Left hindlimb (tissue), 1 donor: Measurements from ENCODE around the gene NFATC1.

Source experiments
- DNase-seq: peaks from one replicate; pipeline ENCODE4 v3.0.0-alpha.2; 2018

The NFATC1 gene

DNA sequence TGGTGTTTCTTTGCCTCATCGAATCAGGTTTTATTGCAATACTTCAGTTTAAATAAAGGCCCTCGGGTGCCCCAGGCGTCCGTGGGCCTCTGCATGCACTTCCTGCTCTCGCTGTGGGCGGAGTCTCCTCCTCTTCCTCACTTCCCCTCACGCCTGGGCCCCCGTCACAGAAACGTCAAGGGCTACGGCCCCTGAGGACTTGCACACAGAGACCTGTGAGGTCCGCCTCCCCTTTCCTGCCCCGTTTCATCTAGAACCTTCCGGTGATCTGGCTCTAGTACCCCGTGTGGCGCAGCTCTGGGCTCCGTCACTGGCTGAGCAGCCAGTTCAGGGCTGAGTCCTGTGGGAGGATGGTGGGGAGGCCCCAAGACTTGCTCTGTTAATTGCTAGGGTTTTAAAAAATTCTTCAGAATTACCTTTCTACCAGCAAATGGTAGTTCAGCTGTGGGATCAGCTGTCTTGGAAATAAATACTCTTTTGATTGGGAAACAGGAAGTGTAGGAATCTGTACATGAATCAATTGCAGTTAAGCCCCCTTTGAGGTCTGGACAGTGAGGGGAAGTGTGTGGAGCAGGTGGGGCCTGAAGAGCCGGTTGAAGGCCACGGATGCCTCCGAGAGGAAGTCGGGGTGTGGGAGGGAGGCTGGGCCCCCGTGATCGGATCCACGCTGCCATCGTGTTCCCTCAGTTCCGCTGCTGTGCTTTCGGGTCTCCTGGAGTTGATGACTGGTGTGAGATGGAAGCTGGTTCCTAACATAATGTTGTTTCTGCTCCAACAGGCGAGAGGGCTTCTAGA, 10.2 kb downstream of the NFATC1 start:
- peak; percentile 61 for DNase-seq

DNA sequence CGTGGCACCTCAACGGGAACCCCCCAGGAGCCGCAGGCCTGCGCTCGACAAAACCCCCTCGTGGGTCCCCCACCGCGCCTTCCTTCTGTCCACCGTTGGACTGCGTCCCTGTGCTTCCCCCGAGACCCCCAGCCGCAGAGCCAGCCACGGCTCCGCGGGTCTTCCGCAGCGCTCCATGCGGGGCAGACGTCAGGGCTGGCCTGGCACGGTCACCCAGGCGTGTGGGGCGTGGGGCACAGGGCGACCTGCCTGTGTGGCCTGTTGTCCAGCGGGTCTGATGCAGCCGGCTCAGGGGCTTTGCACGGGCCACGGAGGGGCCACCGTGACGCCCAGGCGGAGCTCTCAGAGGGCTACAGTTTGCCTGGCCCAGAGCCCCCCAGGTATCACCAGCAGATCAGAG, 11.0 kb downstream of the NFATC1 start:
- no peak for DNase-seq

DNA sequence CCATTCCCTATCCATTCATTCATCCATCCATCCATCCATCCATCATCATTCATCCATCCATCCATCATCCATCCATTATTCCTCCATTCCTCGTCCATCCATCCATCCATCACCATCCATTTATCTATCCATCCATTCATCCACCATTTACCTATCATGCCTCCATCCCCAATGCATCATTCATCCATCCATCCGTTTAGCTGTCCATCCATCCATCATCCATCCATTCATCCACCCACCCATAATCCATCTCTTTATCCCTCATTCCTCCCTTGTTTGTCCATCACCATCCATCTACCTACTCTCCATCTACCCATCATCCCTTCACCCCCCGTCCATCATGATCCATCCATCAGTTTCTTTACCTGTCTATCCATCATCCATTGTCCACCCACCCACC, 13.6 kb downstream of the NFATC1 start:
- no peak for DNase-seq

DNA sequence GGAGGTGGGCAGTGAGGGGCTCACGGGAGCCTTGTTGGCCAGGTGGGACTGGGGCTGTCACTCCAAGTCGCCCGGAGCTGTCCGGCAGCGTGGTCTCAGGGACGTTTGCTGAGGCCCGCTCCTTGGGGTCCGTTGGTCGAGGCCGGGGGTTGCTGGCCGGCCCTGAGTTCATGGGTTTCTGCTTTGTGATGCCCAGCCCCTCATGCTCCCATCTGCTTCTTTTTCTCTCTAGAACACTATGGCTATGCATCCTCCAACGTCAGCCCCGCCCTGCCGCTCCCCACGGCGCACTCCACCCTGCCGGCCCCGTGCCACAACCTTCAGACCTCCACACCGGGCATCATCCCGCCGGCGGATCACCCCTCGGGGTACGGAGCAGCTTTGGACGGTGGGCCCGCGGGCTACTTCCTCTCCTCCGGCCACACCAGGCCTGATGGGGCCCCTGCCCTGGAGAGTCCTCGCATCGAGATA, 14.5 kb downstream of the NFATC1 start:
- no peak for DNase-seq

DNA sequence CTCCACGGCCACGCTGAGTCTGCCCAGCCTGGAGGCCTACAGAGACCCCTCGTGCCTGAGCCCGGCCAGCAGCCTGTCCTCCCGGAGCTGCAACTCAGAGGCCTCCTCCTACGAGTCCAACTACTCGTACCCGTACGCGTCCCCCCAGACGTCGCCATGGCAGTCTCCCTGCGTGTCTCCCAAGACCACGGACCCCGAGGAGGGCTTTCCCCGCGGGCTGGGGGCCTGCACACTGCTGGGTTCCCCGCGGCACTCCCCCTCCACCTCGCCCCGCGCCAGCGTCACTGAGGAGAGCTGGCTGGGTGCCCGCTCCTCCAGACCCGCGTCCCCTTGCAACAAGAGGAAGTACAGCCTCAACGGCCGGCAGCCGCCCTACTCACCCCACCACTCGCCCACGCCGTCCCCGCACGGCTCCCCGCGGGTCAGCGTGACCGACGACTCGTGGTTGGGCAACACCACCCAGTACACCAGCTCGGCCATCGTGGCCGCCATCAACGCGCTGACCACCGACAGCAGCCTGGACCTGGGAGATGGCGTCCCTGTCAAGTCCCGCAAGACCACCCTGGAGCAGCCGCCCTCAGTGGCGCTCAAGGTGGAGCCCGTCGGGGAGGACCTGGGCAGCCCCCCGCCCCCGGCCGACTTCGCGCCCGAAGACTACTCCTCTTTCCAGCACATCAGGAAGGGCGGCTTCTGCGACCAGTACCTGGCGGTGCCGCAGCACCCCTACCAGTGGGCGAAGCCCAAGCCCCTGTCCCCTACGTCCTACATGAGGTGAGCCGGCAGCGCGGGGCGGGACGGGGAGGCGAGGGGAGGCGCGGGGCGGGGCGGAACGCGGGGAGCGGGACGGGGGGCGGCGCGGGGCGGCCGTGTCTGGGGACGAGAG, 15.2 kb downstream of the NFATC1 start:
- DNase-seq, result peak; percentile 27

DNA sequence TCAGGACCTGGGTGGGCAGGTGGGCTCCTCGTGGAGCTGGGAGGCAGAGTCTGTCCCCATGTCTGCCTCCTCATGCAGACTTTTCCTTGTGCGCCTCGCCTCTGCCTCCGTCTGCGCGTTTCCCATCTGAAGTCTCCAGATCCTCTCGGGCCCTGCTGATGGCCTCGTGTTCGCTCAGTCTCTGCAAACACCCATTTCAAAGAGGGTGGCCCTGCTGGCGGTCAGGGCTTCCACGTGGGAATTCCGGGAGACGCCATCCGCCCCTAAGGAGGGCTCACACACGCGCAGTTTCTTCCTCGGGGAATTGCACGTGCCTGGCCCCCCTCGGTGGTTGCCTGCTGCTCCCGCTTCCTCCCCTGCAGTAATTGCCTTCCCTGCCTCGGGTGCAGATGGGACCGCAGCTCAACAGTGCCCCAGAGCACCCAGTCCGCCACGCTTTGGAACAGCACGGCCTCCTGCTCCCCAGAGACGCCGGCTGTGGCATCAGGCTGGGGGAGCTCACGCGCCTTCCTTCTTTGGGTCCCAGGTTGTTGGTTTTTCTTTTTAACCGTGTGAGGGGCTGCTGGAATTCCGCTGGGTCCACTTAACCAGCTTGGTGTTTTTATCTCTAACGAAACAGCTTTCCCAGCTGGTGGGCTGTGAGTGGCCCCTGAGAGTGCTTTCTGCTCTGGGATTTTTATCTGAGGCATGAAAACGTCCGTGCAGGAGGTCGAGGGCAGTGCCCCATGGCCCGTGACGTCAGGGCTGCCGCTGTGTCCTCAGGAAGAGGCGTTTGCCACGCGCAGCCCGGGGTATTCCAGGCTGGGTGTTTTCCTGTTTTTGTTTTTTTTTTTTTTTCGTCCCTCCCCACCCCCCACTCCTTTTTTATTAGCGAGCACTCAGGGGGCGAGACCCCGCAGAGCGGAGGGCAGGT, 16.1 kb downstream of the NFATC1 start:
- DNase-seq, result peak; percentile 23

DNA sequence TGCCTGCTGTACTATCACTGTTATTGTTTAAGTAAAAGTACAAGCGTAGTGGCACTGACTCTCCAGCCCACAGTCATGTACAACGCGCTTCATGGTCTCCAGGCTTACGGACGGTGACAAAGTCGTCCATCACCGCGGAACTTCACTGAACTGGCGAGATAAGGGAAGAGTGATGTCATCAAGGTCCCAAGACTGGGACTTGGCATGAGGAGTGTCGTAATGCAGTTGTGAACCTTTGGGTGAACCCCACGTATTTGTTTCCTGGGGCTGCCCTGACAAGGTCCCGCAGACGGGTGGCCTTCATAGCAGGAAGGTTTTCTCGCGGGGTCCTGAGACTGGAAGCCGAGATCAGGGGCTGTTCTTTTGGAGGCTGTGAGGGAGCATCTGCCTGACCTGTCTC, 17.3 kb downstream of the NFATC1 start:
- no peak for DNase-seq

DNA sequence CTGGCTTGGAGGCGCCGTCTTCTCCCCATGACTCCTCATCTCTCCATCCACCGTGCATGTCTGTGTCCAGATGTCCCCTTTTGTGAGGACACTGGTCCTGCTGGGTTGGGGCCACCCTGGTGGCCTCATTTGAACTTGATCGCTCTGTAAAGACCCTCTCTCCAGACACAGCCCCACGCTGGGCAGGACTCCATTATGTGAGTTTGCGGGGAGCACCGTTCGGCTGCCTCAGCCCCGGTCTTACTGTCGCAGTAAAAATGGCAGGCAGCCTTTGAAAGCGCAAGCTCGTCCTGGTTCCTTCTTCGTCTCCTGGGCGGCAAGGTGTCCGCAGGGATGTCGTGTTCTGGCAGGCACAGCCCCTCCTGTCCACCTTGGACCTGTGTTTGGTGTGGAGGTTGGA, 17.7 kb downstream of the NFATC1 start:
- no peak for DNase-seq

DNA sequence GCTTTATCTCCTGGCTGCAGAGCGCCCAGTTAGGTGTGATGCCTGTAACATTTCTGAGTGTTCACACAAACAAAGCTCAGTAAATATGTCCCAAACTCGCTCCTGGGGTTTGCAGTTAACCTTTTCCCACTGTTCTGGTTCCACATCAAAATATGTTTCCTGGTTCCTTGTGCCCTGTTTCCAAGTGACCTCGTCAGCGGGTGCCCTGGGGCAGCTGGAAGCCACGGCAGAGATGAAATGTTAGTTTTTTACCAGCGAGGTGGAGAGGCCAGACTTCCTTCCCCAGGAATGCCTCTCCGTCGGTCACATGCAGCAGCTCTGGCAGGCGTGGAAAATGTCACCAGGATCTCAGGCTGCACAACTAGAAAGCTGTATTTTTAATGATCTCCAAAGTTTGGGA, 18.2 kb downstream of the NFATC1 start:
- DNase-seq, result peak; percentile 19

DNA sequence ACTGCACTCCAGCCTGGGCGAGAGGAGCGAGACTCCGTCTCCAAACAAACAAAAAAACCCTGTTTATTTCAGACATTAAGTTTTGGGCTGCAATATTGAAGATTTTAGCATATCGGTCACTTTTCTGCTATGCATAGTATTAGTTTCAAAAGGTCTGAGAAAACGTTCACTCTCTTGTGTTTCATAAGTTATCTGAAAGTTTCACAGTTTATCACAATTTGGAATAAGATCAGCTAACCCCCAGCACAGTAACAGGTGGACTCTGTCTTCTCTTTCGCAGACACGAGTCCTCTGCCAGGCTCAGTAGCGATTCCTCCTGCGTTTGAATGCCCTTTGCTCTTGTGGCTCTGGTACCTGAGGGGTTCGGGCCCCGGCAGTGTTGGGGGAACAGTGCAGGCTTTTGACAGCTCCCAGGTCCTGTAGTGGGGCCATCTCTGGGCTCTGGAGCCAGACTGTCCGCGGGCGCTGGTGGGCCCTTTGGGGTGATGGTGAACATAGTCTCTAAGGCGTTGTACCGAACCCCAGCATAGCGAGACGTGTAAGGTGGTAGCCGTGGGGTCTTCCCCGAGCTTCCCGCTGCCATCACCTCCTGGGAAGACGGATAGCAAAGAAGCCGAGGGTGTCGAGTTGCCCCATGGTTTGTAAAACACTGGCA, 20.4 kb downstream of the NFATC1 start:
- no peak for DNase-seq

DNA sequence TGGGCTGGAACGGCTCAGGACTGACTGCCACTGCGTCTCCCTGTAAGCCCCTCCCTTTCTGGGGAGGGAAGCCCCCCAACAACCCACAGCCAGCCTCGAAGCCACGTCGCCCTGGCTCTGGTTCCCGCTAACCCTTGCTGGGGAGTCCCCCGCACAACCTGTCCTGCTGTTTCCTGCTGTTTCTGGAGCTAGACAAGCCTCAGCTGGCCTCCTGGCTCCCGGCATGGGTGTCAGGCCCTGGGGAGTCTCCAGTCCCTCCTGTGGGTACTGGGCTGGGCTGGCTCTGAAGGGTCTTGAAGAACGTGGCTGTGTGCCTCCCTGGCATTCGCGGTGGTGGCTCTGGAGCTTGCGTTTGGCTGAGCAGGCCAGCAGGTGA, 20.9 kb downstream of the NFATC1 start:
- DNase-seq, result no peak

DNA sequence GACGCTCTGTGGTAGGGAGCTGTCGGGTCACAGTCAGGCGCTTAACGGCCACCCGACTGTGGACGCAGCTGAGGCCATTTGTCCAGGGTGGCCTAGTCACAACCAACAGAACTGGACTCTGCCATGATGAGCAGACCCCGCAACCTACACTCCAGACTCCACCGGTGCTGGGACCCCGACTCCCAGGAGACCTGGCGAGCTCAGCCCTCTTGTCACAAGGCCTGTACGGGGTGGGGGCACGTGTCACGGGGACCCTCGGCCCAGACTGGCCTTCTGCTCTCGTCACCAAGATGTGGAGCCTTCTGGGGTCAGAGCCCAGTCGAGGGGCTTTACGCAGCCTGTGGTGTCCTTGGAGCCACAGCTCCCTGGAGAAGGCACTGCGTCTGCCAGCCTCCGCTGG, 22.5 kb downstream of the NFATC1 start:
- no peak for DNase-seq

DNA sequence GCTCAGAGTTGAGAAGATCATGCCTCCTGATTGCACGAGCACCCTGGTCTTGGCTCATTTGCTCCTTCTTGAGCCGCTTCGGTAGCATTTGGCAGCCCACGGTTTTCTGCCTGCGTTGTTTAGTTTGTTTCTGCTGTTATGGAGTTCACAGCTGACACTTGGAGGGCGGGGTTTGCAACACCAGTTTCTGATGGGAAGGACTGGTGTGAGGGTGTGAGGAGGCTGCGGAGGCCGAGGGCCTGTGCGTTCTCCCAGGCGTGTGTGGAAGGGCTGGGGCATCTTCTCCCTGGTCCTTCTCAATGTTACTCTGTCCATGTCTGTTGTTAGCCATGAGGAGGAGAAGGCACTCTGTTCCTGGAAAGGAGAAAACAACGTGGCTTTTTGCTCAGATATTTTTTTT, 22.9 kb downstream of the NFATC1 start:
- no peak for DNase-seq

DNA sequence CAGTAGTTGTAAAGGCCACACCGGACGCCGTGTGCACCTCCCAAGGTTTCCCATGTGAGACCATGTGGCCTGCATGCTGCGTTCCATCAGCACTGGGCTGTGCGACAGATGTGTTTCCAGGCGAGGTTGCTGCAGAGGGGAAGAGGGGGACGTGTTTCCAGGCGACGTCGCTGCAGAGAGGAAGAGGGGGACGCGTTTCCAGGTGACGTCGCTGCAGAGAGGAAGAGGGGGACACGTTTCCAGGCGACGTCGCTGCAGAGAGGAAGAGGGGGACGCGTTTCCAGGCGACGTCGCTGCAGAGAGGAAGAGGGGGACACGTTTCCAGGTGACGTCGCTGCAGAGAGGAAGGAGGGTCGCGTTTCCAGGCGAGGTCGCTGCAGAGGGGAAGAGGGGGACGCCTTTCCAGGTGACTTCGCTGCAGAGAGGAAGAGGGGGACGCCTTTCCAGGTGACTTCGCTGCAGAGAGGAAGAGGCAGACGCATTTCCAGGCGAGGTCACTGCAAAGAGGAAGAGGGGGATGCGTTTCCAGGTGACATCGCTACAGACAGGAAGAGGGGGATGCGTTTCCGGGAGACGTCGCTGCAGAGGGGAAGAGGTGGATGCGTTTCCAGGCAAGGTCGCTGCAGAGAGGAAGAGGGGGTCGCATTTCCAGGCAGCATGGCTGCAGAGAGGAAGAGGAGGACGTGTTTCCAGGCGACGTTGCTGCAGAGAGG, 24.5 kb downstream of the NFATC1 start:
- DNase-seq, result no peak

DNA sequence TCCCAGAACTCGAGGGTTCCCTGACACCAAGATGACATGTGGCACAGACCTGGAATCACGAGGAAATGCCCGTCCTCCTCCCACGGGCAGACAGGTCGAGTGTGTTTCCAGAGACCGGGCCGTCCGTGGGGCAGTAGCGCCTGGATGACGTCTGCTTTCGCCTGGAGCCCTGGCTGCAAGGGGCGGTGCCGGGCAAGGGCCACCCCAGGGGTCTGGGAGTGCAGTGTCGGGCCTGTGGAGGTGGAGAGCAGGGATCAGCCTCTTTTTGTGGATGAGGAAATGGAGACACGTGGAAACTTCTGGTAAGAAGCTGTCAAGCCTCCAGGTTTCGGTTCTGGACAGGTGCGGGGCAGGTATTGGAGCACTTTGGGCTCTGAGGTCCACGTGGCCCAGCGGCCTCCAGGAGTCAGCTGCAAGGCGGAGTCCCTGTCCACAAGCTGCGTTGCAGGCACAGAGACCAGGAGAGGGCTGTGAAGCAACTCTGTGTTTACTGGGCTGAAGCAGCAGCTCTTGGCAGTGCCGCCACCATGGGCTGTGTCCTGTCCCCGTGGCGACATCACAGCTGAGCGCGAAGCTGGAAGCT, 25.6 kb downstream of the NFATC1 start:
- DNase-seq, result no peak

DNA sequence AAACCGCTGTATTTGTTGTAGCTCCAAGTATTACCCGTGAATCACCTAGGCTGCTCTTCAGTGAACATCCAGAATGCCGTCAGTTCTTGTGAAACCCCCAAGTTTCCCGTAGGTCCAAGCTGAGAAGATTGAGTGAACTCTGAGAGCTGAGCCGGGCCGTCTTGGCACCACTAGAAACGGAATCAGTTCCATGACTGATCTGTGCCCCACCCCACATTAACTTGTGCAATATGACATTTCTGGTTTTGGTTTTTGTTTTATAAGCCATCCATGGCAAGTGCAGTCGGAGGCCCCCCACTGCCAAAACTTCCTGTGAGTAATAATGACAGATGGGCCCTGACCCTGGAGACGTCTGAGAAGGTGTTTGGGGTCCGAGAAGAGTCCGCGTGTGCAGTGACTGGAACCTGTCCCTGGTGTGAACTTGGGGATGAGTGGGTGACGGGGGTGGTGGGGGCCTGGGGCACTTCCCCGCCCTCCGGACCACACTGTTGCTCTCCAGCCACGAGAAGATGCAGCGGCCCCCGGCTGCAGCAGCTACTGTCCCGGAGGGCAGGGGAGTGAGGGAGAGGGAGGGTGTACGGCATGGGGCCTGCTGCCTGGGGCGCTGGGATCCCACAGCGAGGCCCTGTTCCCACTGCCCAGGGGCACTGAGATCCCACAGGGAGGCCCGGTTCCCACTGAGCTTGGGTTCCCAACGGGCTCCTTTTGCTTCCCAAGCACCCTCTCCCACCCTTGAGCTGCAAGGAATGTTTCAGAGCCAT, 26.5 kb downstream of the NFATC1 start:
- no peak for DNase-seq

DNA sequence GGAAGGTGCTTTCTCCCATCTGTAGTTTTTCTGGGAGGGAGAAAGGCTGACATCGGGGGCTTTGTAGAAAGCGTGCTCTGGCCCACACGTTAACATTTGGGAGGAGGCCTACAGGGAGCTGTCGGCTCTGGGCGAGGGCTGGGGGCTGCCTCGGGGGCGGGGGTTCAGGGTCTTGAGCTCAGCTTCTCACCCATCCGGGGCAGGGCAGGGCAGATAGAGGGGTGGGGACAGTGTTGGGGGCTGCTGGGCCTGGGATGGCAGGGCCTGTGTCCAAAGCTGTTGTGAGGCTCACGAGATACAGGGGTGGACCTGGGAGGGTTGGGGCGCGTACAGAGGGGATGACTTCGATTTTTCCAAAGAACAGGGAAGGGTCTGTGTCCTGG, 27.0 kb downstream of the NFATC1 start:
- DNase-seq, result no peak

DNA sequence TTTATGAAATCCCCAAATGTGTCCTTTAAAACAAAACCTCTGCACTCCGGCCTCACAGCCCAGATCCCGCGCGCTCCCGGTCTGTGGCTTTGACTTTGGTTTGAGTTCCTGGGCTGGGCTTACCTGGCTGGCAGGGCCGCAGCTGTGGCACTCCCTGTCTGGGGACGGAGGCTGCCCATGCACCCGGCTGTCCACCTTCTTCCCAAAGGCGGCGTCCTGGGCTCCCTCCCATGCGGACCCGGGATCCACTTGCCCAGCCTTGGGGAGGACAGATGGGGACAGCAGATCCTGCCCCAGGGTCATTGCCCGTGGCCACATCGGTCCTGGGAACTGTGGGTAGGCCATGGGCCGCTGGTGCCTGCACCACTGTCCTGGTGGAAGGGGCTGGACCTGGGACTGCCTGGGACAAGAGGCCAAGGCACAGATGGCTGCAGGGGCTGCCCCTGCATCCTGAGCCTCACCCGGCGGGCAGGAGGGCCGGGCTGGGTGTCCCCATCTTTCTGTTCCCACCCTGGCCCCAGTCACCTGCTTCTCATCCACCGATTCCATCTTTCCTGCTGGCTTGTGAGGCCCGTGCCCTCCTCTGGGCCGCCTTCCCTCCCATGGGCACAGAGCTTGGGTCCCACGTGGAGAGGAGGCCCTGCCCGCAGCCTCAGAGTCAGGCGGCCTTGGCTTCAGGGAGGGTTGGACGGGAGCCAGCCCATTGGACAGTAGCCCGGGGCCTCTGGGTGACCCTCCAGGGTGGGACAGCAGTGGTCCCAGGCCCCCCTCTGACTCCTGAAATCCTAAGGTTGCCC, 27.7 kb downstream of the NFATC1 start:
- DNase-seq, result no peak

DNA sequence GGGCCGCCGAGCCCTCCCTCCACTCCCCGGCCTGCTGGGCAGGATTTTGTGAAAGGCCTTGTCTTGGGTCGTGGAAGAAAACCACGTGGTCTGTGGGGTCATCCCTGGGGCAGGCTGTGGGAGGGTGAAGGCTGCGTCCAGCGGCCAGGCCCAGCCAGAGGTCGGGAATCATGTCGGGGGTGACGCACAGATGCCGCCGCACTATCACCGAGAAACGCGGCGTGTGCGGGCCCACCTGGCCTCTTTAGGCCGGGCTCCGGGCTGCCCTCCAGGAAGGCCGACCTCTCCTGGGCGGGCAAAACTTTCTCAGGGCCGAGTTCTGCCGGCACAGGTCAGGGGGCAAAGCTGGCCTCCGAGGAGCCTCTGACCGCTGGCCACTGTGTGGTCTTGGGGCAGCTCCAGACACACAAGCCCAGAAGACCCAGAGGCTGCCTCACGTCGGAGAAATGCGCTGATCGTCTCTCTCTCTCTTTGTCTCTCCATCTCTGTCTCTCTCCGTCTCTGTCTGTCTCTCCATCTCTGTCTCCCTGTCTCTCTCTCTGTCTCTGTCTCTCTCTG, 28.4 kb downstream of the NFATC1 start:
- no peak for DNase-seq
